Endothelial cell of umbilical vein (primary cell): ENCODE measurements around the gene LHCGR. TPM values are rescaled to one million over a fixed set of nuclear protein-coding genes. Genes with fewer than 3 reads are reported as not detected.

Source experiments
- BruUV-seq: library from RNA; stranded (reverse); fragments of 400-500 nt; replicated peaks from 2 replicates; lab custom pipeline; 2021; lab: Mats Ljungman, UMichigan
- CTCF ChIA-PET: fragments of 300-600, 350-600 bp; sonication (Branson Sonifier 250); formaldehyde crosslinking; loops from one replicate; lab custom pipeline; 2021; ENCODE audit warnings: antibody characterized with exemption, inconsistent platforms; lab: Charles Lee
- POLR2A ChIA-PET: fragments of 300-600, 350-600 bp; sonication (Branson Sonifier 250); formaldehyde crosslinking; loops from one replicate; lab custom pipeline; 2021; ENCODE audit warnings: antibody characterized with exemption, inconsistent platforms; lab: Charles Lee
- DNase-seq: peaks from one replicate; pipeline ENCODE4 v3.0.0-alpha.2; 2011; ENCODE audit warnings: low read depth, low spot score
- FAIRE-seq: peaks from 2 replicates; lab custom pipeline; 2011; peaks lifted over from hg19 to GRCh38; lab: Jason Lieb, UNC
- H2AFZ ChIP-seq: 2 replicates; pipeline ENCODE4 v1.6.0; 2012; ENCODE audit warnings: low read depth, low read length, control low read depth, inconsistent platforms
- H3K27ac ChIP-seq: 2 replicates; pipeline ENCODE4 v1.5.1; 2011; ENCODE audit warnings: low read depth, mild to moderate bottlenecking, control low read depth, low read length, moderate library complexity; ENCODE audit not compliant: insufficient read depth
- H3K27me3 ChIP-seq, 2 experiments: 2 replicates each; pipeline versions ENCODE4 v1.6.0 to v1.6.1; 2011; ENCODE audit warnings: low read length in 2 of 2, mixed read lengths in 1 of 2; ENCODE audit not compliant: control insufficient read depth in 2 of 2, insufficient read depth in 2 of 2
- H3K36me3 ChIP-seq, 2 experiments: 2 replicates in 1 of 2; 3 replicates in 1 of 2; pipeline ENCODE4 v1.5.1; 2011; ENCODE audit warnings: low read length in 2 of 2, mild to moderate bottlenecking in 1 of 2, moderate library complexity in 1 of 2; ENCODE audit not compliant: control insufficient read depth in 2 of 2, insufficient read depth in 2 of 2; ENCODE audit errors: extremely low read depth in 1 of 2
- H3K4me1 ChIP-seq: 3 replicates; pipeline ENCODE4 v1.5.1; 2011; ENCODE audit warnings: mild to moderate bottlenecking, low read length; ENCODE audit not compliant: control insufficient read depth, insufficient read depth; ENCODE audit errors: extremely low read depth
- H3K4me2 ChIP-seq: 2 replicates; pipeline ENCODE4 v1.6.1; 2011; ENCODE audit warnings: low read length, control low read depth, mixed read lengths; ENCODE audit not compliant: insufficient read depth
- H3K4me3 ChIP-seq, 3 experiments: fragments of 200-600 bp in 1 of 3; sonication (generic), shearing (Covaris generic) in 1 of 3; replicated peaks in 1 of 3; 2 replicates each; pipeline ENCODE4 v1.5.1; 2011 to 2016; ENCODE audit warnings: control low read depth in 3 of 3, low read length in 3 of 3, mild to moderate bottlenecking in 2 of 3, inconsistent platforms in 1 of 3, low read depth in 1 of 3, moderate library complexity in 1 of 3; ENCODE audit not compliant: insufficient read depth in 1 of 3
- H3K79me2 ChIP-seq: 2 replicates; pipeline ENCODE4 v1.6.0; 2012; ENCODE audit warnings: low read length, inconsistent platforms; ENCODE audit not compliant: control insufficient read depth, insufficient read depth
- H3K9ac ChIP-seq: replicated peaks from 2 replicates; pipeline ENCODE3; 2011; ENCODE audit warnings: low read length, control low read depth; ENCODE audit not compliant: insufficient read depth; ENCODE audit errors: extremely low read depth
- H3K9me1 ChIP-seq: replicated peaks from 3 replicates; pipeline ENCODE4 v1.6.0; 2011; ENCODE audit warnings: mild to moderate bottlenecking, low read length; ENCODE audit not compliant: control insufficient read depth, insufficient read depth; ENCODE audit errors: extremely low read depth
- H3K9me3 ChIP-seq: replicated peaks from 2 replicates; pipeline ENCODE4 v1.5.1; 2012; ENCODE audit warnings: low read length, inconsistent platforms; ENCODE audit not compliant: control insufficient read depth, insufficient read depth
- H4K20me1 ChIP-seq: replicated peaks from 2 replicates; pipeline ENCODE3; 2011; ENCODE audit warnings: mild to moderate bottlenecking, low read length; ENCODE audit not compliant: control insufficient read depth, insufficient read depth; ENCODE audit errors: extremely low read depth
- CTCF ChIP-seq, 2 donors: IDR thresholded peaks; 1 replicate in 1 of 2; 2 replicates in 1 of 2; pipeline ENCODE4 v1.5.1; 2011; ENCODE audit warnings: low read length in 2 of 2, mild to moderate bottlenecking in 2 of 2, moderate library complexity in 2 of 2, control low read depth in 1 of 2, inconsistent platforms in 1 of 2, low read depth in 1 of 2; ENCODE audit not compliant: insufficient read depth in 1 of 2; ENCODE audit errors: extremely low read depth in 1 of 2
- EZH2 ChIP-seq: IDR thresholded peaks from 2 replicates; pipeline ENCODE4 v1.6.1; 2012; ENCODE audit warnings: borderline replicate concordance, low read depth, mild to moderate bottlenecking, moderate library complexity, low read length, inconsistent platforms; ENCODE audit not compliant: severe bottlenecking
- FOS ChIP-seq: IDR thresholded peaks from 2 replicates; pipeline ENCODE4 v1.6.1; 2011; ENCODE audit warnings: mild to moderate bottlenecking, low read length, moderate library complexity, borderline replicate concordance; ENCODE audit not compliant: insufficient read depth
- GATA2 ChIP-seq: IDR thresholded peaks from 2 replicates; pipeline ENCODE4 v1.7.0; 2011; ENCODE audit warnings: low read depth, mild to moderate bottlenecking, moderate library complexity, mixed read lengths, low read length; ENCODE audit not compliant: insufficient read length, insufficient read depth
- JUN ChIP-seq: IDR thresholded peaks from 2 replicates; pipeline ENCODE4 v1.6.1; 2011; ENCODE audit warnings: borderline replicate concordance, low read depth; ENCODE audit not compliant: insufficient read length, insufficient read depth
- MYC ChIP-seq: IDR thresholded peaks from one replicate; pipeline ENCODE4 v1.6.1; 2011; ENCODE audit warnings: mild to moderate bottlenecking, low read depth, low read length
- POLR2A ChIP-seq: IDR thresholded peaks from 2 replicates; pipeline ENCODE4 v1.6.1; 2012; ENCODE audit warnings: low read depth, mild to moderate bottlenecking, control low read depth, low read length
- POLR2AphosphoS5 ChIP-seq: IDR thresholded peaks from 2 replicates; pipeline ENCODE4 v1.6.1; 2012; ENCODE audit warnings: low read depth, mild to moderate bottlenecking, control low read depth, low read length, moderate library complexity; ENCODE audit not compliant: insufficient read depth
- dilution Hi-C: fragments of 300-500 bp; cut with MboI; formaldehyde crosslinking; loops from one replicate; pipeline ENCODE4 v1.15.0; 2019; ENCODE audit warnings: low sequenced_read_pairs; ENCODE audit not compliant: extremely low pct_ligation_motif_present
- intact Hi-C: fragments of 100-400 bp; cut with micrococcal nuclease; formaldehyde crosslinking; loops from one replicate; pipeline ENCODE4 v1.10.0; 2022
- polyA plus RNA-seq, 4 experiments: library from polyadenylated mRNA; depleted of rRNA in 3 of 4; stranded (reverse) in 3 of 4; unstranded in 1 of 4; fragments of >200 nt; gene quantifications; 2 replicates each; pipeline versions ENCODE4 v1.2.1 to v1.2.3, GENCODE V29; 2011 to 2012; ENCODE audit warnings: missing spikeins in 1 of 4
- total RNA-seq: library from RNA; stranded (reverse); gene quantifications from 2 replicates; pipeline ENCODE4 v1.2.3, GENCODE V29; 2021
- TF ChIP-seq, protein P1 (sequence below): IDR thresholded peaks from 2 replicates; pipeline ENCODE4 v1.6.1; 2011; ENCODE audit not compliant: insufficient read depth, insufficient read length

The LHCGR gene
- total and polyA plus RNA-seq, 2 donors (not counting 3 experiments of a cell fraction or from before 2014, with no cell fraction given): not detected

- FAIRE-seq: no peak
- ChIA-PET POLR2A (no interaction called here), CTCF (no interaction called here)
- no peak overlapping the region for H3K4me2 ChIP-seq
- no TSS peak for BruUV-seq
- no peaks in the 10 kb centered on the region for H3K27me3 ChIP-seq
- no peak overlapping the region for H2AFZ ChIP-seq
- peaks cover 4% of the 10 kb centered on the region for H3K4me1 ChIP-seq
- H3K9ac ChIP-seq: no peak overlapping the region
- H3K4me3 ChIP-seq: no peak overlapping the region
- no peaks in the 10 kb centered on the region for H4K20me1 ChIP-seq
- no peaks in the 10 kb centered on the region for H3K36me3 ChIP-seq
- intact Hi-C loops (no loop called here), dilution Hi-C loops (no loop called here)
- H3K9me1 ChIP-seq: no peaks in the 10 kb centered on the region
- H3K27ac ChIP-seq: no peak overlapping the region
- no peak for DNase-seq
- no peaks in the 10 kb centered on the region for H3K9me3 ChIP-seq
- H3K79me2 ChIP-seq: no peaks in the 10 kb centered on the region
- TF ChIP-seq MYC: no peak
- TF ChIP-seq, protein P1, sequence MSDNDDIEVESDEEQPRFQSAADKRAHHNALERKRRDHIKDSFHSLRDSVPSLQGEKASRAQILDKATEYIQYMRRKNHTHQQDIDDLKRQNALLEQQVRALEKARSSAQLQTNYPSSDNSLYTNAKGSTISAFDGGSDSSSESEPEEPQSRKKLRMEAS: no peak
- no peak for TF ChIP-seq POLR2A
- TF ChIP-seq POLR2AphosphoS5: no peak
- TF ChIP-seq FOS: no peak
- TF ChIP-seq CTCF (IDR thresholded peaks at IDR 0.05; ENCODE audit: extremely low read depth in 1 of 2, insufficient read depth in 1 of 2, low read depth in 1 of 2, low read length in 2 of 2): no peak
- no peak for TF ChIP-seq EZH2
- TF ChIP-seq JUN: no peak
- no peak for TF ChIP-seq GATA2
These were observed 41.3 kb downstream of the LHCGR start for GRCh38 chr2:48714245-48714644.
